Subcutaneous abdominal adipose tissue (tissue), 5 donors: ENCODE results near the gene LAGE3.

Experiments used
- H3K27ac ChIP-seq: one replicate; pipeline ENCODE4 v1.7.0; 2013; ENCODE audit warnings: low read depth, mild to moderate bottlenecking, inconsistent platforms, low read length, moderate library complexity
- H3K27me3 ChIP-seq, 5 donors: one replicate each; pipeline ENCODE4 v1.7.0; 2013; ENCODE audit warnings: low read length in 5 of 5, inconsistent platforms in 1 of 5; ENCODE audit not compliant: control insufficient read depth in 5 of 5, insufficient read depth in 4 of 5
- H3K36me3 ChIP-seq, 5 donors: one replicate each; pipeline ENCODE4 v1.7.0; 2013; ENCODE audit warnings: low read length in 5 of 5; ENCODE audit not compliant: control insufficient read depth in 5 of 5, insufficient read depth in 5 of 5
- H3K4me1 ChIP-seq, 5 donors: one replicate each; pipeline ENCODE4 v1.7.0; 2013; ENCODE audit warnings: low read length in 5 of 5, mild to moderate bottlenecking in 3 of 5, moderate library complexity in 1 of 5; ENCODE audit not compliant: control insufficient read depth in 5 of 5, insufficient read depth in 5 of 5
- H3K4me3 ChIP-seq, 5 donors: one replicate each; pipeline ENCODE4 v1.7.0; 2013; ENCODE audit warnings: low read length in 5 of 5, low read depth in 1 of 5
- H3K9ac ChIP-seq, 5 donors: one replicate each; pipeline ENCODE4 v1.7.0; 2013; ENCODE audit warnings: low read length in 5 of 5, mild to moderate bottlenecking in 4 of 5, moderate library complexity in 3 of 5
- H3K9me3 ChIP-seq, 5 donors: one replicate each; pipeline ENCODE4 v1.7.0; 2013; ENCODE audit warnings: low read length in 5 of 5; ENCODE audit not compliant: control insufficient read depth in 5 of 5
- donor health status: healthy.
- donor health status: healthy.
- donor health status: healthy.
- donor health status: healthy.
- donor health status: healthy.

Gene LAGE3

DNA sequence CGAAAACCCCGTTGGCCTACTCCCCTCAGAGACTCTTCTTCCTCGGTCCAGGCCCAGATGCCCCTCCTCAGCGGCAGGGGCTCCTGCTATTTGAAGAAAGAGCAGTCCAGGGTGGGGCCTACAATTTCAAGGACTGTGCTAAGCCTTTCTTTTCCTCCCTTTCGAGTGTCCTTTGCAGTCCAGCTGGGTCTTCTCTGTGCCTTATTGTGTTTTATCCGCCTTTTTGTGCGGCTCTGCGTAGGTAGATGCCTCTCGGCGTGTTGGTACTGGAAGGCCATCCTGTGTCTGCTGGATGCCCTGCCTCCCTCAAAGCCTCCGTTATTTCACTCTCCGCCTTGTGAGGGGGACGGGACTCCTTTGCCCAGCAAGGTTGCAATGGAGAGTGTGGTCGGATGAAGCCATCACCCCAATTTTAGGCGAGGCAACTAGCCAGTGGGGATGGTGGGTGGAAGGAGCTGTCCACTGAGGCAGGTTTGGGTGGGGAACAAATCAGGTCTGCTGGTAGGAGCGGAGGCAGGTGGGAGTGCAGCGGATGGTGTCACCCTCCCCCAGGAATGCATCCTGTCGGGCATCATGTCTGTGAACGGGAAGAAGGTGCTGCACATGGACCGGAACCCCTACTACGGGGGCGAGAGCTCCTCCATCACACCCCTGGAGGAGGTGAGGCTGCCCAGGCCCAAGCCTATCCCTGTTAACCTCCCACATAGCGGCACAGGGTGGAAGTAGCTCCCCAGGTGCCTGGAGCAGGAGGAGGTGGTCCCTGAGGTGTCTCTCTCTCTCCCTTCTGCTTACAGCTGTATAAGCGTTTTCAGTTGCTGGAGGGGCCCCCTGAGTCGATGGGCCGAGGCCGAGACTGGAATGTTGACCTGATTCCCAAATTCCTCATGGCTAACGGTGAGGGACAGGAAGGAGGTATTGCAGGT is 40.8 kb downstream of the LAGE3 start:
- H3K9ac ChIP-seq = peak overlapping the region in 2 of 5 donors; percentile 46 to 57
- peaks cover 0 to 2% (median 0%) of the 10 kb centered on the region in 5 donors for H3K9me3 ChIP-seq
- peaks cover 0 to 61% (median 45%) of the 10 kb centered on the region in 5 donors for H3K36me3 ChIP-seq
- H3K27ac ChIP-seq = no peak overlapping the region
- H3K4me3 ChIP-seq = peak overlapping the region; percentile 55 to 76 (median 67)
- peaks cover 0 to 12% (median 3%) of the 10 kb centered on the region in 5 donors for H3K27me3 ChIP-seq
- H3K4me1 ChIP-seq = peaks cover 1 to 22% (median 17%) of the 10 kb centered on the region in 5 donors

DNA sequence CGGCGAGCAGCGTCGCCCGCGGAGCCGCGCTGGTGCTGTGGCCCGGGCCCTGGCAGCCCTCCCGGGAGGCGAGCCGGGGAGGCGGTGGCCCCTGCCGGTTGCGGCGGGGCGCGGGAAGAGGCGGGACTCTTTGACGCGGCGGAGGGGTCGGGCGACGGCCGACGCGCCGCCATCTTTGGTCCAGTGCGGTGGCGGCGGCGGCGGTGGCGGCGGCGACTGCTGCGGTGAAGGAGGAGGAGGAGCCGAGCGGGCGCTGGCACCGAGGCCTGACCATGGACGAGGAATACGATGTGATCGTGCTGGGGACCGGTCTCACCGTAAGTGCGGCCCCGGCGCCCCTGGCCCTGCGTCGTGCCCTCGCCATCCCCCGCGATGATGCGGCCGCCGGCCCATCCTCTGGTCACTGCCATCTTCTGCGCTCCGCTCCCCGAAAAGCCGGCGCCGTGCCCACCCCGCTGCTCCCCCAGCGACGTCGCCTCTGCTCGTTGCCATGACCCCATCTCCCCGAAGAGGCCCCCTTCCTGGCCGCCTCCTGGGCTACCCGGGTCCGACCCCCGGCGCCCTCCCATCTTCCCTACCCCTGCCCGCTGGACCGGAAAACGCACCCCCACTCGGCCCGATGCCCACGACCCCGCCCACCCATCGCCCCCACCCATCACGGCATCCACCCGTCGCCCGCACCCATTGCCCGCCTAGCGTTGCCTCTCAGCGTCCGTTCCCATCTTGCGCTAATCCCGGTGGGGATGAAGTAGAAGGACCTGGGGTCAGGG is 41.9 kb downstream of the LAGE3 start, which contains the start of gene GDI1:
GDI1 (plus strand) TSS at position 172 of the 770 bp plus-strand sequence; CDS start at position 273, 101 bp downstream.
- H3K9ac ChIP-seq = peak within 1 kb of the TSS in 2 of 5 donors; percentile 46 to 57

DNA sequence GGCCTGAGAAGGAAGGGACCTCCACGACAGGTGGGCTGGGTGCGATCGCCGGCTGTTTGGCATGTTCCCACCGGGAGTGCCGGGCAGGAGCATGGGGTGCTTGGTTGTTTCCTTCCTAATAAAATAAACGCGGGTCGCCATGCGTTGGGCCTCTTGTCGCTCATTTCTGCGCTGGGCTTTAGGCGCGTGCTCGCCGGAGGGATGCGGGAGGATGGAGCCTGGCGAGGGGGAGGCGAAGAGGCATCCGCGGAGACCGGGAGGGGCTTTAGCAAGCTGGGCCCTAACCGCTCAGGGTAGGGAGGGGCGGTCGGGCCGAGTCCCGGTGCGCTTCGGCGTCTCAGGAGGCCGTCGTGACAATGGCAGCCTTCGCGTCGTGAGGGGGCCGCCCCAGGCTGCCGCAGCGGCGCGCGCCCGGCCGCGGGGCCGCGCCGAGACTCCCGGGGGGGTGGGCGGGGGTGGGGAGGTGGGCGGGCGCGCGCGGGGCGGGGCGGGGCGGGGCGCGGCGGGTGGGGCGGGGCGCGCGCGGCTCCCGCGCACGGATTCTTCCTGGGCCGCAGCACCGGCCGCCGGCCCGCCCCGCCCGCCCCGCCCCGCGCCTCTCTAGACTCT is 42.6 kb downstream of the LAGE3 start:
- Histone ChIP-seq H3K9ac (no peak overlapping the region), H3K27me3 (peaks cover 0 to 16% (median 7%) of the 10 kb centered on the region in 5 donors), H3K4me1 (peaks cover 2 to 31% (median 17%) of the 10 kb centered on the region in 5 donors), H3K36me3 (peaks cover 0 to 65% (median 49%) of the 10 kb centered on the region in 5 donors), H3K27ac (peak overlapping the region; percentile 54), H3K4me3 (peak overlapping the region in 3 of 5 donors; percentile 39 to 76 (median 74)), H3K9me3 (peaks cover 0 to 2% (median 0%) of the 10 kb centered on the region in 5 donors)

More for the DNA sequence above, 41.9 kb downstream of the LAGE3 start, which contains the start of gene GDI1:
- Histone ChIP-seq H3K27me3 (peaks cover 0 to 16% (median 3%) of the 10 kb centered on the region in 5 donors), H3K9me3 (peaks cover 0 to 2% (median 0%) of the 10 kb centered on the region in 5 donors), H3K4me1 (peaks cover 1 to 25% (median 17%) of the 10 kb centered on the region in 5 donors), H3K36me3 (peaks cover 0 to 66% (median 50%) of the 10 kb centered on the region in 5 donors), H3K27ac (peak within 1 kb of the TSS; percentile 54), H3K4me3 (peak within 1 kb of the TSS; percentile 60 to 76 (median 67))

DNA sequence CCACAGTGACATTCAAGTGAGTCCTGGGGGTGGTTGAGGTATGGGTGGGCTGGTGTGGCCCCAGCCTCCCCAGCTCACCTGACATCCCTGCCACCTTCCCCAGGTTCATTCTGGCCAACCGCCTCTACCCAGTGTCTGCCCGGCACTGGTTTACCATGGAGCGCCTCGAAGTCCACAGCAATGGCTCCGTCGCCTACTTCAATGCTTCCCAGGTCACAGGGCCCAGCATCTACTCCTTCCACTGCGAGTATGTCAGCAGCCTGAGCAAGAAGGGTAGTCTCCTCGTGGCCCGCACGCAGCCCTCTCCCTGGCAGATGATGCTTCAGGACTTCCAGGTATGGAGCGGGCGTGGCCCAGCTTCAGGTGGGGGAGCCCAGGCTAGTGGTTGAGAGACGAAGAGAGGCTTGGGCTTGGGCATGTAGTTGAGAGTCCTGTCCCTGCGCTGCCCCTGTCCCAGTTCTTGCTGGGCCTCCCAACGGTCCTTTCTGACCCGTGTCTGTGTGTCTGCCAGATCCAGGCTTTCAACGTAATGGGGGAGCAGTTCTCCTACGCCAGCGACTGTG is 43.8 kb downstream of the LAGE3 start:
- no peak overlapping the region for H3K4me3 ChIP-seq
- H3K9me3 ChIP-seq = peaks cover 0 to 2% (median 0%) of the 10 kb centered on the region in 5 donors
- peaks cover 0 to 54% (median 39%) of the 10 kb centered on the region in 5 donors for H3K36me3 ChIP-seq
- H3K27me3 ChIP-seq = peaks cover 0 to 19% (median 8%) of the 10 kb centered on the region in 5 donors
- no peak overlapping the region for H3K27ac ChIP-seq
- no peak overlapping the region for H3K9ac ChIP-seq
- H3K4me1 ChIP-seq = peaks cover 3 to 39% (median 25%) of the 10 kb centered on the region in 5 donors

DNA sequence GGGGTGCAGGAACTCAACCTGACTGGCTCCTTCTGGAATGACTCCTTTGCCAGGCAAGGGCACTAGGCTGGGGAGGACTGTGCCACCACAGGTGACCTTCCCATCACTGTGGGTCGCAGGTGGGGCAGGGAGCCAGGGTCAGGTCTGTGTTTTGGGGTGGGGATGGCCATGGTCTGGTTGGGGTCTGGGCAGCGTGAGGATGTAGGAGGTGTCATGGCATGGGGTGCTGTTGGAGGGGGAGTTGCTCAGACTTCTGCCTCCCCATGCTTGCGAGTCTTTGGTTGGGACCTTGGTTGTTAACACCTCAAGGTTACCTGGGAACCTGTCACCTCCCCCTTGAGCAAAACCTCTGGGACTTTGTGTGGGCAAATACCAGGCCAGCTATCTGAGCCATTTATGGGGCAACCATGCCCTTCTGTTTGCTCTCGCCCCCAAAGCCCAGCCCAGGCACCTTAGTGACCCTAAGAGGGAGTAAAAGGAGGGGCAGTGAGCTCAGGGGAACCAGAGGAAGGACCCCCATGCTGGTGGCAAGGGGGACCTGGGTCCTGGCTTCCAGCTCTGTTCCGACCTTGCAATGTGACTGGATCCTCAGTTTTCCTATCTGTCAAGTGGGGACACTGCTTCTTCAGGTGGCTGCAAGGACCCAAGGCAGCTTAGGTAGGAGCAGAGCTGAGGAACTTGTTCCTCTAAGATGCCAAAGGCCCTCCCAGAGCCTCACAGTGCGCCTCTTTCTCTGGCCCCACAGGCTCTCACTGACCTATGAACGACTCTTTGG is 44.5 kb downstream of the LAGE3 start:
- Histone ChIP-seq H3K27ac (no peak overlapping the region), H3K36me3 (peaks cover 0 to 49% (median 35%) of the 10 kb centered on the region in 5 donors), H3K9me3 (peaks cover 0 to 2% (median 0%) of the 10 kb centered on the region in 5 donors), H3K4me1 (peaks cover 5 to 42% (median 30%) of the 10 kb centered on the region in 5 donors), H3K4me3 (no peak overlapping the region), H3K27me3 (peaks cover 0 to 19% (median 8%) of the 10 kb centered on the region in 5 donors), H3K9ac (no peak overlapping the region)

DNA sequence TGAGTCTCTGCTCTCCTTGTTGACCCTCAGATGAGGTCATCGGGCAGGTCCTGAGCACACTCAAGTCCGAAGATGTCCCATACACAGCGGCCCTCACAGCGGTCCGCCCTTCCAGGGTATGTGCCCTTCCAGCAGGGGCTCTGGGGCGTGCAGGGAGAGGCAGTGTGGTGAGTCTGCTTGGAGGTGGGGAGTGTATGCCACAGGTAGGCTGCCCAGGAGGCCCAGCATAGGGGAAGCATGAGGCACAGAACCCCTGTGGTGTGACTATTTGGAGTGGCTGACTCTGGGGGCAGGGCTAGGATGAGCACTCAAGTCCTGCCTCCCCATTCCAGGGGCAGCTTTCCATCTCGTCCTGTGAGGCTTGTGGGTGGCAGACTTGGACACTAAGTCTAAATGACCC is 45.5 kb downstream of the LAGE3 start:
- Histone ChIP-seq H3K27me3 (peaks cover 0 to 19% (median 8%) of the 10 kb centered on the region in 5 donors), H3K4me1 (peaks cover 7 to 45% (median 34%) of the 10 kb centered on the region in 5 donors), H3K4me3 (no peak overlapping the region), H3K9ac (no peak overlapping the region), H3K36me3 (peaks cover 0 to 44% (median 35%) of the 10 kb centered on the region in 5 donors), H3K27ac (no peak overlapping the region), H3K9me3 (peaks cover 0 to 2% (median 0%) of the 10 kb centered on the region in 5 donors)

DNA sequence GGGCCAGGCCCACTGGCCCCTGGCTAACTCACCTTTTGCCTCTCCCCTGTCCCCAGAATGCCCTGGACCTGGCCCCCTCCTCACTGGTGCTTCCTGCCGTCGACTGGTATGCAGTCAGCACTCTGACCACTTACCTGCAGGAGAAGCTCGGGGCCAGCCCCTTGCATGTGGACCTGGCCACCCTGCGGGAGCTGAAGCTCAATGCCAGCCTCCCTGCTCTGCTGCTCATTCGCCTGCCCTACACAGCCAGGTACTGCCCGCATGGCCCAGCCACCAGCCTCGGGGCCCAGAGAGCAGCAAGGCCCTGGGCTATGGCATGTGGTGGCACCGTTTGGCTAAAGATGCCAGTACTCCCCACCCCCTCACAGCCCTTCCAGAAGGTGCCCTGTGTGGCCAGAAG is 46.9 kb downstream of the LAGE3 start:
- Histone ChIP-seq H3K27ac (no peak overlapping the region), H3K9me3 (peaks cover 0 to 2% (median 0%) of the 10 kb centered on the region in 5 donors), H3K9ac (no peak overlapping the region), H3K36me3 (peaks cover 0 to 44% (median 35%) of the 10 kb centered on the region in 5 donors), H3K4me3 (no peak overlapping the region), H3K4me1 (peaks cover 6 to 38% (median 24%) of the 10 kb centered on the region in 5 donors), H3K27me3 (peaks cover 0 to 19% (median 7%) of the 10 kb centered on the region in 5 donors)

DNA sequence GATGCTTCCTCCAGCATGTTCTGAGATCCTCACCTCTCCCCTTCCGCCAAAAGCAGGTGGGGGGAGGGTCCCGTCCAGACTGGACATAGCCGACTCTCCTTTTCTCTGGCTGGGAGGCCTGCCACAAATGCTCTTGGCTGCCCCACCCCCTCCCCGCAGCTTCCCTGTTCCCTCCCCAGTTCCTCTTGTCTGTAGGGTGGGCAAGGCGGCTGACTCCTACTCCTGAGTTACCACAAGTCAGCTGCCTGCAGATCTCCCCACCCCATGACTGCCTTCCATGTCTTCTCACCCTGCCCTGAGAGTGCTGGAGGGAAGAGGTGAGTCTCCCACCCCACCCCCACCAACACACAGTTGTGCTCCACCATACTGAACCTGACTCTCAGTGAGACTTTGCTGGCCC is 47.7 kb downstream of the LAGE3 start:
- no peak overlapping the region for H3K9ac ChIP-seq
- peaks cover 6 to 41% (median 28%) of the 10 kb centered on the region in 5 donors for H3K4me1 ChIP-seq
- peaks cover 0 to 44% (median 35%) of the 10 kb centered on the region in 5 donors for H3K36me3 ChIP-seq
- no peak overlapping the region for H3K27ac ChIP-seq
- H3K9me3 ChIP-seq = peaks cover 0 to 2% (median 0%) of the 10 kb centered on the region in 5 donors
- H3K27me3 ChIP-seq = peaks cover 0 to 19% (median 7%) of the 10 kb centered on the region in 5 donors
- no peak overlapping the region for H3K4me3 ChIP-seq
